Measurements from ENCODE around the gene CHN2.

Gene CHN2

GRCh38 chr7:29369909-29370488, 175.4 kb downstream of the CHN2 start:
- DNase-seq = no peak

- peak in 1 of 2 donors; percentile 10 for DNase-seq
Measured at GRCh38 chr7:29370531-29371314, 176.1 kb downstream of the CHN2 start.

- no peak for DNase-seq
Measured at GRCh38 chr7:29371472-29371871, 176.9 kb downstream of the CHN2 start.

GRCh38 chr7:29372351-29373090, 177.9 kb downstream of the CHN2 start:
- peak; percentile 50 to 77 for DNase-seq

- no peak for DNase-seq
Measured at GRCh38 chr7:29375641-29376562, 181.3 kb downstream of the CHN2 start.

GRCh38 chr7:29377718-29378117, 183.1 kb downstream of the CHN2 start:
- DNase-seq = no peak

- DNase-seq = no peak
Measured at GRCh38 chr7:29379551-29379950, 185.0 kb downstream of the CHN2 start.

GRCh38 chr7:29381206-29382094, 186.9 kb downstream of the CHN2 start:
- peak in 1 of 2 donors; percentile 42 for DNase-seq

- no peak for DNase-seq
Measured at GRCh38 chr7:29384277-29384676, 189.7 kb downstream of the CHN2 start.

- DNase-seq = no peak
Measured at GRCh38 chr7:29385214-29385814, 190.7 kb downstream of the CHN2 start.

- DNase-seq = no peak
Measured at GRCh38 chr7:29386196-29386765, 191.7 kb downstream of the CHN2 start.

- DNase-seq = no peak
Measured at GRCh38 chr7:29391262-29391661, 196.7 kb downstream of the CHN2 start.

GRCh38 chr7:29394321-29394720, 199.7 kb downstream of the CHN2 start:
- no peak for DNase-seq

- no peak for DNase-seq
Measured at GRCh38 chr7:29396563-29396962, 202.0 kb downstream of the CHN2 start.

GRCh38 chr7:29397398-29397797, 202.8 kb downstream of the CHN2 start:
- no peak for DNase-seq

GRCh38 chr7:29398011-29398410, 203.4 kb downstream of the CHN2 start:
- DNase-seq = no peak

- DNase-seq = no peak
Measured at GRCh38 chr7:29400437-29400836, 205.9 kb downstream of the CHN2 start.

- no peak for DNase-seq
Measured at GRCh38 chr7:29401769-29402168, 207.2 kb downstream of the CHN2 start.

GRCh38 chr7:29405891-29406290, 211.3 kb downstream of the CHN2 start:
- no peak for DNase-seq

GRCh38 chr7:29406366-29406765, 211.8 kb downstream of the CHN2 start:
- no peak for DNase-seq

GRCh38 chr7:29408841-29409243, 214.3 kb downstream of the CHN2 start:
- peak; percentile 73 to 82 for DNase-seq

Measured in inflammatory macrophage (primary cell).